ENCODE data around the gene GCN1. TPM values are rescaled to one million over a fixed set of nuclear protein-coding genes. Genes with fewer than 3 reads are reported as not detected.

Gene GCN1
- total RNA-seq, 6 experiments from 2014 or later: 29.9 to 62.8 (median 39.4) TPM

- peak in 1 of 3 donors; percentile 46 for DNase-seq
- WGBS (ENCODE audit: insufficient coverage, low coverage, low lambda C conversion rate, missing lambda C conversion rate): 79% methylated on average over 9 of the region's 17 CpGs
- Histone ChIP-seq H3K4me3 (no peak overlapping the region), H3K4me1 (no peaks in the 10 kb centered on the region), H3K27me3 (no peaks in the 10 kb centered on the region), H3K36me3 (peaks cover 0 to 28% (median 12%) of the 10 kb centered on the region in 4 donors), H3K9me3 (no peaks in the 10 kb centered on the region), H3K27ac (no peak overlapping the region)
- TF ChIP-seq CTCF (IDR thresholded peaks at IDR 0.05): no peak
- no peak for TF ChIP-seq POLR2A (IDR thresholded peaks at IDR 0.05)
- intact Hi-C loops (cut with DNase I): loop anchor here in 1 of 2 donors (10.0 kb wide), 1 partner anchor 99 kb away; no protein-coding TSS in a partner anchor
- peak in 1 of 4 donors; percentile 2 for ATAC-seq
These were observed 100.7 kb downstream of the GCN1 start for GRCh38 chr12:120093592-120094355.

GRCh38 chr12:120093336-120093591, 101.3 kb downstream of the GCN1 start:
- intact Hi-C loops (cut with DNase I): loop anchor here in 1 of 2 donors (10.0 kb wide), 1 partner anchor 98 kb away; no protein-coding TSS in a partner anchor
- Histone ChIP-seq H3K4me3 (no peak overlapping the region), H3K4me1 (no peaks in the 10 kb centered on the region), H3K27ac (no peak overlapping the region), H3K27me3 (no peaks in the 10 kb centered on the region), H3K9me3 (no peaks in the 10 kb centered on the region), H3K36me3 (peaks cover 0 to 23% (median 9%) of the 10 kb centered on the region in 4 donors)
- TF ChIP-seq CTCF (IDR thresholded peaks at IDR 0.05): no peak
- no peak for TF ChIP-seq POLR2A (IDR thresholded peaks at IDR 0.05)
- WGBS (ENCODE audit: insufficient coverage, low coverage, low lambda C conversion rate, missing lambda C conversion rate): no CpG with 5 or more reads among the region's 4 CpGs
- no peak for ATAC-seq
- no peak for DNase-seq

GRCh38 chr12:120092551-120093335, 101.8 kb downstream of the GCN1 start:
- Histone ChIP-seq H3K4me1 (no peaks in the 10 kb centered on the region), H3K9me3 (no peaks in the 10 kb centered on the region), H3K36me3 (peaks cover 0 to 19% (median 6%) of the 10 kb centered on the region in 4 donors), H3K27me3 (no peaks in the 10 kb centered on the region), H3K27ac (no peak overlapping the region), H3K4me3 (no peak overlapping the region)
- TF ChIP-seq CTCF (IDR thresholded peaks at IDR 0.05) (peak in 3 of 4 donors; percentile 11 to 33 (median 12)), POLR2A (IDR thresholded peaks at IDR 0.05) (no peak)
- intact Hi-C loops (cut with DNase I): loop anchor here in 1 of 2 donors (10.0 kb wide), 1 partner anchor 98 kb away; no protein-coding TSS in a partner anchor
- WGBS (ENCODE audit: insufficient coverage, low coverage, low lambda C conversion rate, missing lambda C conversion rate): no CpG with 5 or more reads among the region's 23 CpGs
- ATAC-seq (peak; percentile 48 to 83 (median 68)), DNase-seq (peak in 1 of 3 donors; percentile 52)

- ATAC-seq (no peak), DNase-seq (peak in 1 of 3 donors; percentile 49)
- intact Hi-C loops (cut with DNase I): loop anchor here in 1 of 2 donors (10.0 kb wide), 1 partner anchor 97 kb away; no protein-coding TSS in a partner anchor
- H3K36me3 ChIP-seq: peaks cover 0 to 8% (median 1%) of the 10 kb centered on the region in 4 donors
- TF ChIP-seq CTCF (IDR thresholded peaks at IDR 0.05): no peak
- no peak for TF ChIP-seq POLR2A (IDR thresholded peaks at IDR 0.05)
- no peak overlapping the region for H3K4me3 ChIP-seq
- 59% methylated on average over 6 of the region's 12 CpGs for WGBS (ENCODE audit: insufficient coverage, low coverage, low lambda C conversion rate, missing lambda C conversion rate)
- H3K4me1 ChIP-seq: peaks cover 0 to 6% (median 0%) of the 10 kb centered on the region in 4 donors
- H3K27ac ChIP-seq: no peak overlapping the region
- H3K9me3 ChIP-seq: no peaks in the 10 kb centered on the region
- H3K27me3 ChIP-seq: no peaks in the 10 kb centered on the region
These were observed 103.0 kb downstream of the GCN1 start for GRCh38 chr12:120091371-120092090.
